Loucy (cell line): ENCODE data around the gene JAZF1.

ENCODE experiments used
- CTCF ChIP-seq: fragments of 200-600 bp; sonication (generic); conservative IDR thresholded peaks from 2 replicates; pipeline ENCODE4 v1.5.1; 2014; ENCODE audit warnings: mild to moderate bottlenecking, antibody characterized with exemption, low read length
- EZH2phosphoT487 ChIP-seq: fragments of 200-600 bp; IDR thresholded peaks from 2 replicates; pipeline ENCODE4 v1.6.1; 2018; ENCODE audit warnings: antibody characterized with exemption, mild to moderate bottlenecking, moderate library complexity, borderline replicate concordance

DNA sequence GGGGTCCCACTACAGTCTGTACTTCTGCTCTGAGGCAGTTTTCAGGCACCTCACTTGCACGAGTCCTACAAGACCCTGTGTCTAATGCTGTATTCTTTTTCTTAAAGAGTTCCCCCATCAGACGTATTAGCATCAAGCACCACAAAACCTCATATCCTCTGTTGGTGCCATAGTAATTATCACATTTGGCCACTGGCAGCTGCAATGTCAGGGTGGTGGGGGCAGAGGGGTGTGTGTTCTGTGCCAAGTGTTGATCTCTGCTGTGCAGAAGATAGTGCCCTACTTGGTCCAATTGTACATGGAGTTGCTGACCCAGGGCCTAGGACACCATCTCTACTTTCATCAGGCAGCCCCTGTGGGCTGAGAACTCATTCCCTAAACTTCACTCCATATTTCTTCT is 20.0 kb upstream of the JAZF1 start:
- TF ChIP-seq CTCF (no peak), EZH2phosphoT487 (no peak)
